ENCODE results near the gene RAP1GAP.

Gene RAP1GAP

GRCh38 chr1:21633992-21634805, 35.0 kb downstream of the RAP1GAP start:
- TF ChIP-seq CTCF (conservative IDR thresholded peaks at IDR 0.05) = no peak

GRCh38 chr1:21633141-21633755, 35.9 kb downstream of the RAP1GAP start:
- H3K27ac ChIP-seq = peak overlapping the region; percentile 99
- no peak for TF ChIP-seq CTCF (conservative IDR thresholded peaks at IDR 0.05)

More at GRCh38 chr1:21633992-21634805, 35.0 kb downstream of the RAP1GAP start:
- peak overlapping the region; percentile 99 for H3K27ac ChIP-seq

GRCh38 chr1:21631944-21632887, 36.9 kb downstream of the RAP1GAP start:
- H3K27ac ChIP-seq = peak overlapping the region; percentile 99
- TF ChIP-seq CTCF (conservative IDR thresholded peaks at IDR 0.05) = no peak

- peak overlapping the region; percentile 99 for H3K27ac ChIP-seq
Measured at GRCh38 chr1:21631590-21631943, 37.6 kb downstream of the RAP1GAP start.

- TF ChIP-seq CTCF (conservative IDR thresholded peaks at IDR 0.05) = no peak
- peak overlapping the region; percentile 99 for H3K27ac ChIP-seq
Measured at GRCh38 chr1:21630571-21631343, 38.4 kb downstream of the RAP1GAP start.

- TF ChIP-seq CTCF (conservative IDR thresholded peaks at IDR 0.05) = no peak
Measured at GRCh38 chr1:21629971-21630370, 39.2 kb downstream of the RAP1GAP start.

GRCh38 chr1:21628798-21629393, 40.3 kb downstream of the RAP1GAP start:
- H3K27ac ChIP-seq = peak overlapping the region; percentile 99
- no peak for TF ChIP-seq CTCF (conservative IDR thresholded peaks at IDR 0.05)

More at GRCh38 chr1:21629971-21630370, 39.2 kb downstream of the RAP1GAP start:
- peak overlapping the region; percentile 99; the same call in 1 of the 2 replicates for H3K27ac ChIP-seq
